SW480 (cell line): ENCODE results near the gene ATXN7.

Experiments
- DNase-seq: peaks from one replicate; pipeline ENCODE4 v3.0.0-alpha.2; 2016; ENCODE audit warnings: low spot score

ATXN7 gene

GRCh38 chr3:63934041-63934866 lies 70.6 kb downstream of the ATXN7 start:
- no peak for DNase-seq

- no peak for DNase-seq
Measured at GRCh38 chr3:63936925-63937324, 73.3 kb downstream of the ATXN7 start.

- DNase-seq, result peak; percentile 33
Measured at GRCh38 chr3:63937661-63938651, 74.3 kb downstream of the ATXN7 start.

GRCh38 chr3:63940389-63940757 lies 76.7 kb downstream of the ATXN7 start:
- no peak for DNase-seq

GRCh38 chr3:63942528-63942927 lies 78.9 kb downstream of the ATXN7 start:
- DNase-seq, result no peak

GRCh38 chr3:63943678-63944077 lies 80.0 kb downstream of the ATXN7 start:
- DNase-seq, result no peak

- DNase-seq, result no peak
Measured at GRCh38 chr3:63945558-63946096, 82.0 kb downstream of the ATXN7 start.

GRCh38 chr3:63946753-63947152 lies 83.1 kb downstream of the ATXN7 start:
- no peak for DNase-seq

- no peak for DNase-seq
Measured at GRCh38 chr3:63947594-63947993, 83.9 kb downstream of the ATXN7 start.

GRCh38 chr3:63949005-63949404 lies 85.3 kb downstream of the ATXN7 start:
- DNase-seq, result no peak

GRCh38 chr3:63950698-63951097 lies 87.0 kb downstream of the ATXN7 start:
- no peak for DNase-seq

GRCh38 chr3:63951492-63952247 lies 88.0 kb downstream of the ATXN7 start:
- DNase-seq, result no peak

GRCh38 chr3:63952248-63952594 lies 88.6 kb downstream of the ATXN7 start:
- no peak for DNase-seq

- no peak for DNase-seq
Measured at GRCh38 chr3:63954182-63954581, 90.5 kb downstream of the ATXN7 start.

GRCh38 chr3:63955036-63955650 lies 91.5 kb downstream of the ATXN7 start:
- no peak for DNase-seq

GRCh38 chr3:63955830-63956545 lies 92.3 kb downstream of the ATXN7 start:
- DNase-seq, result no peak

- no peak for DNase-seq
Measured at GRCh38 chr3:63959146-63959545, 95.5 kb downstream of the ATXN7 start.

GRCh38 chr3:63960048-63960711 lies 96.5 kb downstream of the ATXN7 start:
- DNase-seq, result peak; percentile 30

GRCh38 chr3:63961891-63962290 lies 98.2 kb downstream of the ATXN7 start:
- peak; percentile 78 for DNase-seq

- DNase-seq, result no peak
Measured at GRCh38 chr3:63963496-63963895, 99.8 kb downstream of the ATXN7 start.
